Loucy (cell line): ENCODE measurements around the gene OR51I1.

Experiments used
- H2AFZ ChIP-seq: fragments of 200-600 bp; sonication (generic); 2 replicates; pipeline ENCODE4 v1.6.0; 2016; ENCODE audit warnings: antibody characterized with exemption, mild to moderate bottlenecking, low read length, moderate library complexity
- H3F3A ChIP-seq: fragments of 200-600 bp; 2 replicates; pipeline ENCODE4 v1.6.0; 2016; ENCODE audit warnings: antibody characterized with exemption, low read depth, mild to moderate bottlenecking
- H3K27me3 ChIP-seq: fragments of 200-600 bp; sonication (generic); 2 replicates; pipeline ENCODE4 v1.6.1; 2014; ENCODE audit warnings: low read length, mild to moderate bottlenecking; ENCODE audit not compliant: insufficient read depth, poor library complexity, severe bottlenecking
- H3K36me3 ChIP-seq: fragments of 200-600 bp; sonication (generic); 2 replicates; pipeline ENCODE4 v1.6.1; 2016; ENCODE audit warnings: low read length; ENCODE audit not compliant: insufficient read depth
- H3K4me1 ChIP-seq: fragments of 200-600 bp; sonication (generic); 2 replicates; pipeline ENCODE4 v1.5.1; 2014; ENCODE audit warnings: low read length, mild to moderate bottlenecking; ENCODE audit not compliant: insufficient read depth, poor library complexity, severe bottlenecking
- H3K4me2 ChIP-seq: fragments of 200-600 bp; sonication (generic); 2 replicates; pipeline ENCODE4 v1.6.0; 2014; ENCODE audit warnings: antibody characterized with exemption, low read length, low read depth, mild to moderate bottlenecking; ENCODE audit not compliant: poor library complexity, severe bottlenecking
- H3K4me3 ChIP-seq: fragments of 200-600 bp; sonication (generic); 2 replicates; pipeline ENCODE4 v1.5.1; 2014; ENCODE audit warnings: low read length, mild to moderate bottlenecking, mixed read lengths; ENCODE audit not compliant: poor library complexity, severe bottlenecking
- H3K79me2 ChIP-seq: fragments of 200-600 bp; sonication (generic); 2 replicates; pipeline ENCODE4 v1.6.1; 2014; ENCODE audit warnings: low read length; ENCODE audit not compliant: insufficient read depth
- H3K9ac ChIP-seq: fragments of 200-600 bp; sonication (generic); 2 replicates; pipeline ENCODE4 v1.6.0; 2014; ENCODE audit warnings: mild to moderate bottlenecking, low read depth, low read length, moderate library complexity; ENCODE audit not compliant: poor library complexity, severe bottlenecking
- H3K9me2 ChIP-seq: fragments of 200-600 bp; sonication (generic); replicated peaks from 2 replicates; pipeline ENCODE4 v1.6.1; 2016; ENCODE audit warnings: low read depth, low read length, mixed read lengths
- H3K9me3 ChIP-seq: fragments of 200-600 bp; sonication (generic); 2 replicates; pipeline ENCODE4 v1.6.1; 2014; ENCODE audit warnings: mild to moderate bottlenecking, antibody characterized with exemption, low read length, low read depth; ENCODE audit not compliant: insufficient read depth
- H4K20me1 ChIP-seq: fragments of 200-600 bp; sonication (generic); 2 replicates; pipeline ENCODE4 v1.6.0; 2014; ENCODE audit warnings: antibody characterized with exemption, low read length, mild to moderate bottlenecking; ENCODE audit not compliant: insufficient read depth, poor library complexity, severe bottlenecking
- CTCF ChIP-seq: fragments of 200-600 bp; sonication (generic); conservative IDR thresholded peaks from 2 replicates; pipeline ENCODE4 v1.5.1; 2014; ENCODE audit warnings: mild to moderate bottlenecking, antibody characterized with exemption, low read length
- EZH2phosphoT487 ChIP-seq: fragments of 200-600 bp; IDR thresholded peaks from 2 replicates; pipeline ENCODE4 v1.6.1; 2018; ENCODE audit warnings: antibody characterized with exemption, mild to moderate bottlenecking, moderate library complexity, borderline replicate concordance

OR51I1 gene

GRCh38 chr11:5476186-5476819 is 35.0 kb upstream of the OR51I1 start:
- Histone ChIP-seq H3K4me1 (no peaks in the 10 kb centered on the region), H3K79me2 (no peaks in the 10 kb centered on the region), H3K4me3 (no peak overlapping the region), H3K27me3 (no peaks in the 10 kb centered on the region), H3K36me3 (no peaks in the 10 kb centered on the region), H3K9me3 (no peaks in the 10 kb centered on the region), H3K4me2 (no peak overlapping the region), H4K20me1 (no peaks in the 10 kb centered on the region), H3F3A (no peaks in the 10 kb centered on the region), H3K9me2 (no peaks in the 10 kb centered on the region), H3K9ac (no peak overlapping the region), H2AFZ (no peak overlapping the region)
- TF ChIP-seq CTCF, result peak; percentile 90
- no peak for TF ChIP-seq EZH2phosphoT487

- no peaks in the 10 kb centered on the region for H3K27me3 ChIP-seq
- no peaks in the 10 kb centered on the region for H3K9me2 ChIP-seq
- no peaks in the 10 kb centered on the region for H3K4me1 ChIP-seq
- H3K79me2 ChIP-seq, result no peaks in the 10 kb centered on the region
- H3F3A ChIP-seq, result no peaks in the 10 kb centered on the region
- H3K9me3 ChIP-seq, result no peaks in the 10 kb centered on the region
- TF ChIP-seq CTCF (no peak), EZH2phosphoT487 (no peak)
- H3K4me3 ChIP-seq, result no peak overlapping the region
- no peak overlapping the region for H3K4me2 ChIP-seq
- H2AFZ ChIP-seq, result no peak overlapping the region
- H3K36me3 ChIP-seq, result no peaks in the 10 kb centered on the region
- no peak overlapping the region for H3K9ac ChIP-seq
- H4K20me1 ChIP-seq, result no peaks in the 10 kb centered on the region
Observed at GRCh38 chr11:5473921-5474320, 32.6 kb upstream of the OR51I1 start.

GRCh38 chr11:5467527-5467926 is 26.2 kb upstream of the OR51I1 start:
- H2AFZ ChIP-seq, result no peak overlapping the region
- no peak overlapping the region for H3K4me3 ChIP-seq
- H3K4me1 ChIP-seq, result no peaks in the 10 kb centered on the region
- no peaks in the 10 kb centered on the region for H3K27me3 ChIP-seq
- no peaks in the 10 kb centered on the region for H3F3A ChIP-seq
- H3K9me2 ChIP-seq, result no peaks in the 10 kb centered on the region
- H3K36me3 ChIP-seq, result no peaks in the 10 kb centered on the region
- H3K4me2 ChIP-seq, result no peak overlapping the region
- H3K9ac ChIP-seq, result no peak overlapping the region
- no peak for TF ChIP-seq CTCF
- no peak for TF ChIP-seq EZH2phosphoT487
- no peaks in the 10 kb centered on the region for H4K20me1 ChIP-seq
- no peaks in the 10 kb centered on the region for H3K9me3 ChIP-seq
- H3K79me2 ChIP-seq, result no peaks in the 10 kb centered on the region
